BJ (cell line): ENCODE results near the gene DPM1. TPM values are rescaled to one million over a fixed set of nuclear protein-coding genes. Genes with fewer than 3 reads are reported as not detected.

Experiments used
- CTCF ChIA-PET: fragments of 350-600 bp; formaldehyde crosslinking; extraction: SDS; loops from one replicate; lab custom pipeline; 2021; ENCODE audit warnings: antibody characterized with exemption, inconsistent platforms; lab: Yijun Ruan, JAX
- POLR2A ChIA-PET: fragments of 300-600 bp; sonication (Branson Sonifier 250); formaldehyde crosslinking; extraction: SDS; loops from one replicate; lab custom pipeline; 2021; ENCODE audit warnings: antibody characterized with exemption; lab: Charles Lee
- DNase-seq: peaks from one replicate; pipeline ENCODE4 v3.0.0-alpha.2; 2011; ENCODE audit warnings: low read depth
- H3K27me3 ChIP-seq: 2 replicates; pipeline ENCODE4 v1.6.0; 2011; ENCODE audit warnings: low read length; ENCODE audit not compliant: control insufficient read depth, insufficient read depth
- H3K36me3 ChIP-seq: 2 replicates; pipeline ENCODE4 v1.5.1; 2011; ENCODE audit warnings: low read length; ENCODE audit not compliant: control insufficient read depth, insufficient read depth
- H3K4me3 ChIP-seq: 2 replicates; pipeline ENCODE4 v1.5.1; 2011; ENCODE audit warnings: low read depth, mild to moderate bottlenecking, control low read depth, low read length
- CTCF ChIP-seq: IDR thresholded peaks from 2 replicates; pipeline ENCODE4 v1.5.1; 2011; ENCODE audit warnings: low read depth, mild to moderate bottlenecking, control low read depth, inconsistent platforms, low read length, moderate library complexity; ENCODE audit not compliant: insufficient read depth
- polyA plus RNA-seq: library from polyadenylated mRNA; depleted of rRNA; stranded (reverse); fragments of >200 nt; gene quantifications from 2 replicates; pipeline ENCODE4 v1.2.3, GENCODE V29; 2011

Gene DPM1
- polyA plus RNA-seq, 1 experiment: 35.4 TPM

- CTCF ChIA-PET: no interaction called here
These were observed 54.2 kb downstream of the DPM1 start for GRCh38 chr20:50904067-50904570.

DNA sequence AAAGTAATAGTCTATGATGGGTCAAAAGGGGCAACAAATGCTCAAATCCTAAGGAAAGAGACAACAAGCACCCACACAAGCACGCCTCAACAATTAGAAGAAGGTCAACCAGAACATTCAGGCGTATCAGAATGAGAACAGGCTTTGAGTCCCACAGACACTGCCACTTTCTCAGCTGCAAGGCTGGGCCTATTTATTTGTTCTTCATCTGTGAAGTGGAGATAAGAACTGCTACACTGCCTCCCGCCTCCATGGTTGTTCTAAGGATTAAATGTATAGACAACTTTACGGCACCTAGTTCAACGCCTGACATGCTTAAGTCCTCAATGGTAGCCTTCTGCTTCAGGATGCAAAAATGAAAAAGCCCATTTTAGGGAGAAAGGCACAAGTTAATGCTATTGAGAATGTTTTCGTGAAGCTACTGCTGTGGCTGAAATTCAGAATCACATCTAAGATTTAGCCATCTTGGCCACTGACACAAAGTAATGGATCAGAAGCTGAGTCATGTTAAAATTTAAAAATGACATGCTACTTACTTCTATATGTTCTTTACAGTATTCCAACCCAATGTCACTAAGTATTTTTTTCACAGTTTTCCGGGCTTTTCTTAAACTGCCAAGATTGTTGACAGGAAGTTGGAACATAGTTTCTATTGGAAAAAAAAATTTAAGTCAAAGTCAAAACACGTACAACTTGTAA lies 54.8 kb downstream of the DPM1 start:
- ChIA-PET POLR2A (no interaction called here), CTCF (interaction anchor here (0.8 to 1.5 kb wide), 3 partner anchors 11 to 26 kb away, joined by 3 to 4 read pairs (median 3); no protein-coding TSS in a partner anchor)
- H3K4me3 ChIP-seq: no peak overlapping the region
- no peaks in the 10 kb centered on the region for H3K27me3 ChIP-seq
- no peak for TF ChIP-seq CTCF
- no peak for DNase-seq
- peaks cover 9% of the 10 kb centered on the region for H3K36me3 ChIP-seq

More at GRCh38 chr20:50904067-50904570, 54.2 kb downstream of the DPM1 start:
- DNase-seq: no peak
- H3K36me3 ChIP-seq: peaks cover 8% of the 10 kb centered on the region
- no peak overlapping the region for H3K4me3 ChIP-seq
- H3K27me3 ChIP-seq: no peaks in the 10 kb centered on the region
- TF ChIP-seq CTCF: no peak
- POLR2A ChIA-PET: no interaction called here

GRCh38 chr20:50901301-50901700 lies 57.0 kb downstream of the DPM1 start:
- TF ChIP-seq CTCF: no peak
- no peak for DNase-seq
- Histone ChIP-seq H3K36me3 (peaks cover 17% of the 10 kb centered on the region), H3K4me3 (no peak overlapping the region), H3K27me3 (no peaks in the 10 kb centered on the region)
- ChIA-PET POLR2A (no interaction called here), CTCF (interaction anchor here (2.0 kb wide), 1 partner anchor 11 kb away, joined by 6 read pairs; no protein-coding TSS in a partner anchor)

- Histone ChIP-seq H3K4me3 (no peak overlapping the region), H3K36me3 (peaks cover 17% of the 10 kb centered on the region), H3K27me3 (no peaks in the 10 kb centered on the region)
- CTCF ChIA-PET: interaction anchor here (2.0 kb wide), 1 partner anchor 9 kb away, joined by 6 read pairs; no protein-coding TSS in a partner anchor
- TF ChIP-seq CTCF: no peak
- POLR2A ChIA-PET: no interaction called here
- no peak for DNase-seq
These were observed 58.1 kb downstream of the DPM1 start for GRCh38 chr20:50900261-50900660.

GRCh38 chr20:50898475-50898874 lies 59.9 kb downstream of the DPM1 start:
- no peak for DNase-seq
- ChIA-PET CTCF (interaction anchor here (0.6 to 1.5 kb wide), 3 partner anchors 10 to 438 kb away, joined by 3 to 6 read pairs (median 3); no protein-coding TSS in a partner anchor), POLR2A (no interaction called here)
- no peak for TF ChIP-seq CTCF
- Histone ChIP-seq H3K27me3 (no peaks in the 10 kb centered on the region), H3K4me3 (no peak overlapping the region), H3K36me3 (peaks cover 21% of the 10 kb centered on the region)
